Ascending aorta (tissue), 2 donors: ENCODE results near the gene MUCL3. TPM values are rescaled to one million over a fixed set of nuclear protein-coding genes. Genes with fewer than 3 reads are reported as not detected.

Experiments used
- DNase-seq, 2 donors: peaks; one replicate each; pipeline ENCODE4 v3.0.0-alpha.2; 2019; ENCODE audit warnings: low spot score in 2 of 2
- H3K27ac ChIP-seq, 2 donors: fragments of 200-600 bp; sonication (generic); one replicate each; pipeline ENCODE4 v1.5.1; 2016 to 2017; ENCODE audit warnings: mild to moderate bottlenecking in 1 of 2
- H3K27me3 ChIP-seq: fragments of 200-600 bp; sonication (generic); one replicate; pipeline ENCODE4 v1.5.1; 2017
- H3K36me3 ChIP-seq, 2 donors: fragments of 200-600 bp; sonication (generic); one replicate each; pipeline ENCODE4 v1.5.1; 2016
- H3K4me1 ChIP-seq, 2 donors: fragments of 200-600 bp; sonication (generic); one replicate each; pipeline ENCODE4 v1.5.1; 2016 to 2017; ENCODE audit warnings: mild to moderate bottlenecking in 1 of 2
- H3K4me3 ChIP-seq, 2 donors: fragments of 200-600 bp; sonication (generic); one replicate each; pipeline ENCODE4 v1.5.1; 2016 to 2017; ENCODE audit warnings: mild to moderate bottlenecking in 1 of 2
- H3K9me3 ChIP-seq, 2 donors: fragments of 200-600 bp; sonication (generic); one replicate each; pipeline ENCODE4 v1.5.1; 2016
- intact Hi-C: fragments of 100-400 bp; cut with DNase I; formaldehyde crosslinking; loops from one replicate; pipeline ENCODE4 v1.15.1; 2023
- total RNA-seq: library from RNA; depleted of rRNA; stranded (reverse); fragments of >200 nt; gene quantifications from one replicate; pipeline ENCODE4 v1.1.0, GENCODE V29; 2016
- TF ChIP-seq, protein P1 (sequence below), 3 experiments: fragments of 200-600 bp in 2 of 3; fragments of 450-650 bp in 1 of 3; sonication (generic) in 2 of 3; IDR thresholded peaks; one replicate each; pipeline ENCODE4 v1.5.1; 2016 to 2019; ENCODE audit warnings: antibody characterized with exemption in 3 of 3, mild to moderate bottlenecking in 1 of 3, moderate library complexity in 1 of 3

The MUCL3 gene
- total RNA-seq, 1 donor from 2014 or later, result not detected

GRCh38 chr6:30931272-30931671 lies 9.5 kb upstream of the MUCL3 start:
- no peak overlapping the region for H3K27ac ChIP-seq
- H3K9me3 ChIP-seq, result no peaks in the 10 kb centered on the region
- no peak overlapping the region for H3K4me3 ChIP-seq
- H3K36me3 ChIP-seq, result peaks cover 2 to 10% of the 10 kb centered on the region in 2 donors
- no peaks in the 10 kb centered on the region for H3K27me3 ChIP-seq
- TF ChIP-seq, protein P1, sequence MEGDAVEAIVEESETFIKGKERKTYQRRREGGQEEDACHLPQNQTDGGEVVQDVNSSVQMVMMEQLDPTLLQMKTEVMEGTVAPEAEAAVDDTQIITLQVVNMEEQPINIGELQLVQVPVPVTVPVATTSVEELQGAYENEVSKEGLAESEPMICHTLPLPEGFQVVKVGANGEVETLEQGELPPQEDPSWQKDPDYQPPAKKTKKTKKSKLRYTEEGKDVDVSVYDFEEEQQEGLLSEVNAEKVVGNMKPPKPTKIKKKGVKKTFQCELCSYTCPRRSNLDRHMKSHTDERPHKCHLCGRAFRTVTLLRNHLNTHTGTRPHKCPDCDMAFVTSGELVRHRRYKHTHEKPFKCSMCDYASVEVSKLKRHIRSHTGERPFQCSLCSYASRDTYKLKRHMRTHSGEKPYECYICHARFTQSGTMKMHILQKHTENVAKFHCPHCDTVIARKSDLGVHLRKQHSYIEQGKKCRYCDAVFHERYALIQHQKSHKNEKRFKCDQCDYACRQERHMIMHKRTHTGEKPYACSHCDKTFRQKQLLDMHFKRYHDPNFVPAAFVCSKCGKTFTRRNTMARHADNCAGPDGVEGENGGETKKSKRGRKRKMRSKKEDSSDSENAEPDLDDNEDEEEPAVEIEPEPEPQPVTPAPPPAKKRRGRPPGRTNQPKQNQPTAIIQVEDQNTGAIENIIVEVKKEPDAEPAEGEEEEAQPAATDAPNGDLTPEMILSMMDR (IDR thresholded peaks at IDR 0.05), result no peak
- intact Hi-C loops, result no loop called here
- H3K4me1 ChIP-seq, result no peaks in the 10 kb centered on the region
- no peak for DNase-seq

- DNase-seq, result no peak
- H3K36me3 ChIP-seq, result peaks cover 0 to 4% of the 10 kb centered on the region in 2 donors
- TF ChIP-seq, protein P1 (IDR thresholded peaks at IDR 0.05), result no peak
- intact Hi-C loops, result no loop called here
- H3K9me3 ChIP-seq, result no peaks in the 10 kb centered on the region
- no peak within 1 kb of the TSS for H3K27ac ChIP-seq
- no peaks in the 10 kb centered on the region for H3K4me1 ChIP-seq
- no peak within 1 kb of the TSS for H3K4me3 ChIP-seq
- no peaks in the 10 kb centered on the region for H3K27me3 ChIP-seq
Observed at GRCh38 chr6:30931969-30932645, 8.7 kb upstream of the MUCL3 start, which contains the start of gene SFTA2. Gene SFTA2 (minus strand): TSS chr6:30932170. CDS start chr6:30932096, 74 bp downstream.

- Histone ChIP-seq H3K9me3 (no peaks in the 10 kb centered on the region), H3K4me1 (no peaks in the 10 kb centered on the region), H3K27me3 (no peaks in the 10 kb centered on the region), H3K36me3 (no peaks in the 10 kb centered on the region), H3K4me3 (no peak overlapping the region), H3K27ac (no peak overlapping the region)
- DNase-seq, result no peak
- intact Hi-C loops, result no loop called here
- TF ChIP-seq, protein P1 (IDR thresholded peaks at IDR 0.05), result no peak
Observed at GRCh38 chr6:30932665-30933365, 8.0 kb upstream of the MUCL3 start.

GRCh38 chr6:30935018-30935417 lies 5.8 kb upstream of the MUCL3 start:
- Histone ChIP-seq H3K9me3 (no peaks in the 10 kb centered on the region), H3K27ac (no peak overlapping the region), H3K4me3 (no peak overlapping the region), H3K36me3 (no peaks in the 10 kb centered on the region), H3K4me1 (no peaks in the 10 kb centered on the region), H3K27me3 (no peaks in the 10 kb centered on the region)
- TF ChIP-seq, protein P1 (IDR thresholded peaks at IDR 0.05), result no peak
- intact Hi-C loops, result no loop called here
- no peak for DNase-seq

- Histone ChIP-seq H3K36me3 (no peaks in the 10 kb centered on the region), H3K27me3 (no peaks in the 10 kb centered on the region), H3K4me3 (no peak overlapping the region), H3K9me3 (no peaks in the 10 kb centered on the region), H3K4me1 (no peaks in the 10 kb centered on the region), H3K27ac (no peak overlapping the region)
- DNase-seq, result no peak
- intact Hi-C loops, result no loop called here
- TF ChIP-seq, protein P1 (IDR thresholded peaks at IDR 0.05), result no peak
Observed at GRCh38 chr6:30937265-30937664, 3.5 kb upstream of the MUCL3 start.
